ENCODE results near the gene CALML3. TPM values are rescaled to one million over a fixed set of nuclear protein-coding genes. Genes with fewer than 3 reads are reported as not detected.

CALML3 gene
- total and polyA plus RNA-seq, 2 donors (not counting 1 experiment from before 2014, with no cell fraction given), result not detected

DNA sequence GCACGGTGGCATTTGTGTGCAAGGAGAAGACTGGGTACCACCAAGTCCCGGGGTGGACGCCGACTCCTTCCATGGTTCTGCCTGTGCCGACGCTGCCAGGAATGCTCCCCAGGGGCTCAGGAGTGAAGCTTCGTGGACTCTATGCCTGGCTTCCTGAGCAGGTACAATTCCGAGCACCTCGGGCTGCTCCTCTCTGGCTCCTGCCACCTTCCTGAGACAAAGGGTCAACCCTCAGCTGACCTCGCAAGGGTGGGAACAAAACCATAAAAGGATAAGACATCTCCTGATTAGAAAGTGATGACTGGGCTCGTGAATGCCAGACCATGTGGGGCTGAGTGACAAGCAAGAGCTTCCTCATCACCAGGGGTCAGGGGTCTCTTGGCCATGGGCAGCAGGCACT, 31.8 kb downstream of the CALML3 start:
- TF ChIP-seq CTCF (conservative IDR thresholded peaks at IDR 0.05 in 1 of 2, IDR thresholded peaks at IDR 0.05 in 1 of 2; ENCODE audit: low read depth in 1 of 2, low read length in 2 of 2) (no peak), EZH2 (IDR thresholded peaks at IDR 0.05; ENCODE audit: low read length, missing control alignments) (no peak)
- no peak for DNase-seq (ENCODE audit: low read depth in 2 of 2)
- Histone ChIP-seq H3K27me3 (ENCODE audit: control insufficient read depth, insufficient read depth, low read length) (no peaks in the 10 kb centered on the region), H3K9me3 (ENCODE audit: control insufficient read depth, insufficient read depth, low read depth, low read length) (no peaks in the 10 kb centered on the region), H3K27ac (ENCODE audit: insufficient read depth, low read length) (no peak overlapping the region), H3K9ac (ENCODE audit: insufficient read depth, low read length) (no peak overlapping the region), H3K4me1 (ENCODE audit: control insufficient read depth, extremely low read depth, insufficient read depth, low read length) (peaks cover 3% of the 10 kb centered on the region), H3K79me2 (ENCODE audit: control insufficient read depth, insufficient read depth, low read length) (no peaks in the 10 kb centered on the region), H3K4me2 (ENCODE audit: extremely low read depth, insufficient read depth, low read length) (no peak overlapping the region), H3K36me3 (ENCODE audit: control insufficient read depth, insufficient read depth, low read length) (no peaks in the 10 kb centered on the region), H4K20me1 (ENCODE audit: control insufficient read depth, extremely low read depth, insufficient read depth, low read length) (no peaks in the 10 kb centered on the region), H3K4me3 (replicated peaks in 1 of 4; ENCODE audit: control extremely low read depth in 1 of 4, insufficient read depth in 1 of 4, low read depth in 3 of 4, low read length in 4 of 4) (no peak overlapping the region), H2AFZ (ENCODE audit: low read length) (no peak overlapping the region)

- no peak overlapping the region for H2AFZ ChIP-seq (ENCODE audit: low read length)
Observed at GRCh38 chr10:5557040-5557721, 32.4 kb downstream of the CALML3 start.

More at GRCh38 chr10:5557040-5557721, 32.4 kb downstream of the CALML3 start:
- no peaks in the 10 kb centered on the region for H3K27me3 ChIP-seq (ENCODE audit: control insufficient read depth, insufficient read depth, low read length)
- H3K27ac ChIP-seq (ENCODE audit: insufficient read depth, low read length), result no peak overlapping the region
- H3K9ac ChIP-seq (ENCODE audit: insufficient read depth, low read length), result no peak overlapping the region
- no peak for DNase-seq (ENCODE audit: low read depth in 2 of 2)
- no peak overlapping the region for H3K4me3 ChIP-seq (replicated peaks in 1 of 4; ENCODE audit: control extremely low read depth in 1 of 4, insufficient read depth in 1 of 4, low read depth in 3 of 4, low read length in 4 of 4)
- no peaks in the 10 kb centered on the region for H4K20me1 ChIP-seq (ENCODE audit: control insufficient read depth, extremely low read depth, insufficient read depth, low read length)
- no peaks in the 10 kb centered on the region for H3K79me2 ChIP-seq (ENCODE audit: control insufficient read depth, insufficient read depth, low read length)
- TF ChIP-seq EZH2 (IDR thresholded peaks at IDR 0.05; ENCODE audit: low read length, missing control alignments) (no peak), CTCF (conservative IDR thresholded peaks at IDR 0.05 in 1 of 2, IDR thresholded peaks at IDR 0.05 in 1 of 2; ENCODE audit: low read depth in 1 of 2, low read length in 2 of 2) (no peak)
- peaks cover 3% of the 10 kb centered on the region for H3K4me1 ChIP-seq (ENCODE audit: control insufficient read depth, extremely low read depth, insufficient read depth, low read length)
- H3K4me2 ChIP-seq (ENCODE audit: extremely low read depth, insufficient read depth, low read length), result no peak overlapping the region
- H3K36me3 ChIP-seq (ENCODE audit: control insufficient read depth, insufficient read depth, low read length), result no peaks in the 10 kb centered on the region
- no peaks in the 10 kb centered on the region for H3K9me3 ChIP-seq (ENCODE audit: control insufficient read depth, insufficient read depth, low read depth, low read length)
